Mesenchymal stem cell (in vitro differentiated cells and primary cell): ENCODE data around the gene SDSL. TPM values are rescaled to one million over a fixed set of nuclear protein-coding genes. Genes with fewer than 3 reads are reported as not detected.

Experiments used
- DNase-seq: peaks from one replicate; pipeline ENCODE4 v3.0.0-alpha.2; 2013
- H2AFZ ChIP-seq: one replicate; pipeline ENCODE4 v1.6.1; 2013; ENCODE audit warnings: low read depth, mild to moderate bottlenecking, control low read depth, inconsistent platforms, low read length, moderate library complexity
- H2AK5ac ChIP-seq: 2 replicates; pipeline ENCODE4 v1.6.1; 2013; ENCODE audit warnings: low read length, moderate library complexity, mild to moderate bottlenecking, inconsistent platforms; ENCODE audit not compliant: severe bottlenecking
- H2BK120ac ChIP-seq: one replicate; pipeline ENCODE4 v1.6.1; 2013; ENCODE audit warnings: low read depth, mild to moderate bottlenecking, inconsistent platforms, low read length, moderate library complexity
- H2BK12ac ChIP-seq, 2 experiments: one replicate each; pipeline ENCODE4 v1.6.1; 2013; ENCODE audit warnings: inconsistent platforms in 2 of 2, low read length in 2 of 2, mild to moderate bottlenecking in 2 of 2, moderate library complexity in 2 of 2, control low read depth in 1 of 2
- H2BK15ac ChIP-seq: one replicate; pipeline ENCODE4 v1.6.1; 2013; ENCODE audit warnings: mild to moderate bottlenecking, low read depth, inconsistent platforms; ENCODE audit not compliant: poor library complexity, severe bottlenecking
- H2BK5ac ChIP-seq: 2 replicates; pipeline ENCODE4 v1.6.1; 2013; ENCODE audit warnings: low read depth, mild to moderate bottlenecking, low read length, control low read depth, inconsistent platforms; ENCODE audit not compliant: poor library complexity, severe bottlenecking
- H3K14ac ChIP-seq, 2 experiments: one replicate each; pipeline ENCODE4 v1.6.1; 2013; ENCODE audit warnings: inconsistent platforms in 2 of 2, low read length in 2 of 2, control low read depth in 1 of 2, mild to moderate bottlenecking in 1 of 2, moderate library complexity in 1 of 2
- H3K18ac ChIP-seq, 2 experiments: one replicate each; pipeline ENCODE4 v1.6.1; 2013; ENCODE audit warnings: inconsistent platforms in 2 of 2, low read length in 2 of 2, control low read depth in 1 of 2, low read depth in 1 of 2, mild to moderate bottlenecking in 1 of 2
- H3K23ac ChIP-seq, 2 experiments: one replicate each; pipeline ENCODE4 v1.6.1; 2013; ENCODE audit warnings: inconsistent platforms in 2 of 2, low read length in 2 of 2, mild to moderate bottlenecking in 2 of 2, moderate library complexity in 2 of 2, control low read depth in 1 of 2
- H3K27ac ChIP-seq: 2 replicates; pipeline ENCODE4 v1.5.1; 2013; ENCODE audit warnings: mild to moderate bottlenecking, moderate library complexity, low read length, control low read depth, inconsistent platforms; ENCODE audit not compliant: poor library complexity, severe bottlenecking
- H3K27me3 ChIP-seq, 2 experiments: 2 replicates each; pipeline versions ENCODE4 v1.6.1 to v1.7.0; 2013; ENCODE audit warnings: low read length in 2 of 2, mild to moderate bottlenecking in 2 of 2, moderate library complexity in 2 of 2, control low read depth in 1 of 2, inconsistent platforms in 1 of 2; ENCODE audit not compliant: control insufficient read depth in 1 of 2, insufficient read depth in 1 of 2
- H3K36me3 ChIP-seq, 2 experiments: 2 replicates each; pipeline versions ENCODE4 v1.6.1 to v1.7.0; 2013; ENCODE audit warnings: low read length in 2 of 2, control low read depth in 1 of 2, inconsistent platforms in 1 of 2, low read depth in 1 of 2, mild to moderate bottlenecking in 1 of 2; ENCODE audit not compliant: insufficient read depth in 2 of 2, control insufficient read depth in 1 of 2
- H3K4ac ChIP-seq, 2 experiments: one replicate each; pipeline ENCODE4 v1.6.1; 2013; ENCODE audit warnings: inconsistent platforms in 2 of 2, low read length in 2 of 2, mild to moderate bottlenecking in 2 of 2, moderate library complexity in 2 of 2, control low read depth in 1 of 2, low read depth in 1 of 2
- H3K4me1 ChIP-seq: 2 replicates; pipeline ENCODE4 v1.6.1; 2013; ENCODE audit warnings: low read depth, low read length, control low read depth; ENCODE audit not compliant: control insufficient read depth, insufficient read depth
- H3K4me2 ChIP-seq: 2 replicates; pipeline ENCODE4 v1.6.1; 2013; ENCODE audit warnings: low read length, mild to moderate bottlenecking, inconsistent platforms; ENCODE audit not compliant: poor library complexity, severe bottlenecking
- H3K4me3 ChIP-seq, 2 experiments: 2 replicates each; pipeline versions ENCODE4 v1.5.1 to v1.7.0; 2013; ENCODE audit warnings: low read length in 2 of 2, mild to moderate bottlenecking in 2 of 2, control low read depth in 1 of 2, low read depth in 1 of 2; ENCODE audit not compliant: insufficient read depth in 1 of 2
- H3K79me1 ChIP-seq: replicated peaks from 2 replicates; pipeline ENCODE4 v1.6.1; 2013; ENCODE audit warnings: mild to moderate bottlenecking, control low read depth, low read length, inconsistent platforms; ENCODE audit not compliant: poor library complexity, severe bottlenecking
- H3K9ac ChIP-seq: 2 replicates; pipeline ENCODE4 v1.7.0; 2013; ENCODE audit warnings: mild to moderate bottlenecking, low read length, moderate library complexity
- H3K9me3 ChIP-seq: 2 replicates; pipeline ENCODE4 v1.7.0; 2013; ENCODE audit warnings: mild to moderate bottlenecking, low read length; ENCODE audit not compliant: control insufficient read depth
- H4K8ac ChIP-seq: one replicate; pipeline ENCODE4 v1.6.1; 2013; ENCODE audit warnings: inconsistent platforms, mild to moderate bottlenecking, low read length, moderate library complexity
- H4K91ac ChIP-seq: one replicate; pipeline ENCODE4 v1.6.1; 2013; ENCODE audit warnings: mild to moderate bottlenecking, low read length, inconsistent platforms
- WGBS: methylation state at CpG from one replicate; pipeline ENCODE4 v1.1.7; 2013; ENCODE audit warnings: mixed read lengths; 5-methylcytosine and 5-hydroxymethylcytosine counted together
- polyA plus RNA-seq, 2 experiments: library from polyadenylated mRNA; stranded (reverse); fragments of 200-250 nt; gene quantifications; one replicate each; pipeline ENCODE4 v1.2.3, GENCODE V29; 2013

The SDSL gene, protein sequence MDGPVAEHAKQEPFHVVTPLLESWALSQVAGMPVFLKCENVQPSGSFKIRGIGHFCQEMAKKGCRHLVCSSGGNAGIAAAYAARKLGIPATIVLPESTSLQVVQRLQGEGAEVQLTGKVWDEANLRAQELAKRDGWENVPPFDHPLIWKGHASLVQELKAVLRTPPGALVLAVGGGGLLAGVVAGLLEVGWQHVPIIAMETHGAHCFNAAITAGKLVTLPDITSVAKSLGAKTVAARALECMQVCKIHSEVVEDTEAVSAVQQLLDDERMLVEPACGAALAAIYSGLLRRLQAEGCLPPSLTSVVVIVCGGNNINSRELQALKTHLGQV
- 5.4 TPM for polyA plus RNA-seq (2013, experiment 1 of 2)
- 4.6 TPM for polyA plus RNA-seq (2013, experiment 2 of 2)

DNA sequence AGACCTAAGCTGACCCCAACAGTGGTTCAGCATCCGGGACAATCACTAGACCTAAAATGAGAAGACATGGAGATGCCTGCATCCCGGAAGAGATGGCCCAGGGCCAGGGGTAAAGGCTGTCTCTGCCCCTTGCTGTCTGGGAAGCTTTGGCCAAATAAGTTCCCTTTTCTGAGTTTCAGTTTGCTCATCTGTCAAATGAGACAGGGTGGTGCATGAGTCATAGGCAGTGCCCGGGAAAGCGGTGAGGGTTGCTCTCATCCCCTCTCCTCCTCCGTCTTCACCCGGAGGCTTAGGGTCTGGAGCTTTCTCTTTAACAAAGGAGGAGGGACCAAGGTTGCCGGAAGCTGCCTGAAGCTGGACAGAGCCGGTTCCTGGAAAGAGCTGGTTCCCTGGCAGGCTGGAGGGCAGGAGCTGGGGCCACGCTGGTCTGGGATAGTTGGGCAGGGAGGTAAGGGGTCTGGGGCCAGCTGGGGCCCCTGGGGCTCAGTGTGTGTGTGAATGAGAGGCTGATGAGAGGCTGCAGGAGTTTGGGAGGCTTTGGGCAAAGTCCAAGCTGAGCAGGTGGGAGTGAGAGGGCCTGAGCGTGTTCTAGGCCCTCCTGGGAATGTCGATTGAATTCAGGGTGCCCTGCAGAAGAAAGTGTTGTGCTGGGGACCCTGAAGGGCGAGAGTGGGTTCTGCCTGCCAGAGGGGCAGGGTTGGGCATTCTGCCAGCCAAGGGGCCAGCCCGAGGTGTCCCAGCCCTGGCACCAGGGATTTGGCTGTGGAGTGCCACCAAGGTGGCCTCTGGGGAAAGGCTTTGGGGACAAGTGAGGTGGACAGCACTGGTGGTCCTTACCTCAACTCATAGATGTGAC lies at the start of gene SDSL:
Gene SDSL (plus strand): TSS at position 351 of the 856 bp plus-strand sequence. CDS start 5,603 bp downstream, outside the sequence.
- peak within 1 kb of the TSS; percentile 92 for H4K8ac ChIP-seq
- peak; percentile 86 for DNase-seq
- peak within 1 kb of the TSS; percentile 88 to 89 for H3K18ac ChIP-seq
- H3K9ac ChIP-seq: peak within 1 kb of the TSS; percentile 98
- peaks cover 12% of the 10 kb centered on the region for H3K79me1 ChIP-seq
- peak within 1 kb of the TSS; percentile 60 for H3K4me2 ChIP-seq
- H2BK15ac ChIP-seq: peak within 1 kb of the TSS; percentile 85
- peak within 1 kb of the TSS; percentile 57 to 86 for H3K4me3 ChIP-seq
- peaks cover 0 to 2% of the 10 kb centered on the region in 2 experiments for H3K36me3 ChIP-seq
- no peak within 1 kb of the TSS for H2BK5ac ChIP-seq
- peak within 1 kb of the TSS in 1 of 2 experiments; percentile 56 for H3K14ac ChIP-seq
- peak within 1 kb of the TSS; percentile 82 to 86 for H3K4ac ChIP-seq
- peak within 1 kb of the TSS in 1 of 2 experiments; percentile 71 for H3K23ac ChIP-seq
- peak within 1 kb of the TSS; percentile 16 for H2AK5ac ChIP-seq
- H3K27ac ChIP-seq: peak within 1 kb of the TSS; percentile 13
- no peaks in the 10 kb centered on the region for H3K27me3 ChIP-seq
- peak within 1 kb of the TSS; percentile 12 for H2BK120ac ChIP-seq
- peak within 1 kb of the TSS; percentile 59 to 68 for H2BK12ac ChIP-seq
- peak within 1 kb of the TSS; percentile 79 for H4K91ac ChIP-seq
- WGBS: 24% methylated on average over 11 of the region's 13 CpGs
- H3K4me1 ChIP-seq: peaks cover 14% of the 10 kb centered on the region
- peak within 1 kb of the TSS; percentile 66 for H2AFZ ChIP-seq
- H3K9me3 ChIP-seq: no peaks in the 10 kb centered on the region

DNA sequence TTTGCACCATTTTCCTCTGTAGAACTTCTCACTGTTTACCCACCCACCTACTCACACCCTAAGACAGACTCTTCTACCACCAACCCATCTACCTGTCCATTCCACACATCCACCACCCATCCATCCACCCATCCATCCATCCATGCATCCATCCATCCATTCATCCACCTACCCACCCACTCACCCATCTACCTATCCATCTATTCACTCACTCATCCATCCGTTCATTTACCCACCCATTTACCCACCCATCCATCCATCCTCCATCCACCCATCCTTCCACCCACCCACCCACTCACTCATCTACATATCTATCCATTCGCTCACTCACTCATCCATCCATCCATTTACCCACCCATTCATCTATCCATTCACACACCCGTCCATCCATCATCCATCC lies 48.7 kb upstream of the SDSL start:
- no peak overlapping the region for H3K23ac ChIP-seq
- H3K79me1 ChIP-seq: peaks cover 15% of the 10 kb centered on the region
- no peaks in the 10 kb centered on the region for H3K27me3 ChIP-seq
- H3K4me1 ChIP-seq: no peaks in the 10 kb centered on the region
- H3K4ac ChIP-seq: no peak overlapping the region
- no peak overlapping the region for H2BK5ac ChIP-seq
- H4K8ac ChIP-seq: no peak overlapping the region
- H2BK12ac ChIP-seq: no peak overlapping the region
- H2AFZ ChIP-seq: no peak overlapping the region
- H4K91ac ChIP-seq: no peak overlapping the region
- no peak overlapping the region for H3K18ac ChIP-seq
- no peak overlapping the region for H2BK15ac ChIP-seq
- no peak overlapping the region for H3K14ac ChIP-seq
- no peak for DNase-seq
- WGBS: 97% methylated on average over 3 of the region's 3 CpGs
- no peak overlapping the region for H3K4me3 ChIP-seq
- no peak overlapping the region for H3K9ac ChIP-seq
- no peak overlapping the region for H2AK5ac ChIP-seq
- no peak overlapping the region for H2BK120ac ChIP-seq
- H3K4me2 ChIP-seq: no peak overlapping the region
- H3K9me3 ChIP-seq: no peaks in the 10 kb centered on the region
- H3K36me3 ChIP-seq: peaks cover 55 to 62% of the 10 kb centered on the region in 2 experiments
- H3K27ac ChIP-seq: no peak overlapping the region

DNA sequence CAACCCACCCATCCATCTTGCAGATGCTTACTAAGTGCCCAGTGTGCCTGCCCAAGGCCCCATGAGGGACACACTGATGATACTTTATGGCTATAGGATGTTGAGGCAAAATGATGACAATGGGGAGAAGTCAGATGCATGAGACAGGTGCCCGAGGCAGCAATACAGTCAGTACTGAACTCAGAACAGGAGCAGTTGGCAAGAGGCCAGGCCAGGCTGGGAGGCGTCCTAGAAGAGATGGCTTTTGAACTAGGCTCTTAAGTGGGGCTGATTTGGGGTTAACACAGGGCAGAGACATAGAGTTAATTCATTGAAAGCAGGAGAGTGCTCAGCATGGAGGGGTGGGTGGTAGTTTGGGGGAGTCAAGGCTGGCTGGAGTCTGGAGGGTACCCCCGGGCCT lies 48.2 kb upstream of the SDSL start:
- no peak overlapping the region for H3K14ac ChIP-seq
- H3K4ac ChIP-seq: no peak overlapping the region
- DNase-seq: no peak
- H2BK12ac ChIP-seq: no peak overlapping the region
- H3K79me1 ChIP-seq: peaks cover 13% of the 10 kb centered on the region
- no peak overlapping the region for H3K4me2 ChIP-seq
- no peak overlapping the region for H3K27ac ChIP-seq
- no peaks in the 10 kb centered on the region for H3K4me1 ChIP-seq
- H3K36me3 ChIP-seq: peaks cover 52 to 61% of the 10 kb centered on the region in 2 experiments
- no peak overlapping the region for H2AFZ ChIP-seq
- WGBS: 98% methylated on average over 3 of the region's 3 CpGs
- H2BK120ac ChIP-seq: no peak overlapping the region
- no peak overlapping the region for H2BK5ac ChIP-seq
- H3K23ac ChIP-seq: no peak overlapping the region
- no peak overlapping the region for H4K91ac ChIP-seq
- H2BK15ac ChIP-seq: no peak overlapping the region
- no peak overlapping the region for H3K9ac ChIP-seq
- no peak overlapping the region for H2AK5ac ChIP-seq
- H4K8ac ChIP-seq: no peak overlapping the region
- H3K4me3 ChIP-seq: no peak overlapping the region
- no peaks in the 10 kb centered on the region for H3K27me3 ChIP-seq
- H3K18ac ChIP-seq: no peak overlapping the region
- no peaks in the 10 kb centered on the region for H3K9me3 ChIP-seq
